ES-I3 (cell line): ENCODE measurements around the gene ST7.

Experiments used
- H3K36me3 ChIP-seq: 2 replicates; pipeline ENCODE4 v1.6.1; 2013; ENCODE audit warnings: mild to moderate bottlenecking, low read length, control low read depth, moderate library complexity; ENCODE audit not compliant: insufficient read depth
- H3K4me1 ChIP-seq: 2 replicates; pipeline ENCODE4 v1.6.1; 2013; ENCODE audit warnings: mild to moderate bottlenecking, control low read depth, low read length; ENCODE audit not compliant: insufficient read depth
- H3K9ac ChIP-seq: 2 replicates; pipeline ENCODE4 v1.6.1; 2013; ENCODE audit warnings: low read depth, mild to moderate bottlenecking, low read length, moderate library complexity
- H3K9me3 ChIP-seq: 2 replicates; pipeline ENCODE4 v1.6.1; 2013; ENCODE audit warnings: mild to moderate bottlenecking, low read length, moderate library complexity; ENCODE audit not compliant: control insufficient read depth, insufficient read depth

ST7 gene

GRCh38 chr7:117048114-117048866 is 95.0 kb downstream of the ST7 start:
- Histone ChIP-seq H3K9ac (no peak overlapping the region), H3K4me1 (no peaks in the 10 kb centered on the region), H3K36me3 (no peaks in the 10 kb centered on the region), H3K9me3 (no peaks in the 10 kb centered on the region)

DNA sequence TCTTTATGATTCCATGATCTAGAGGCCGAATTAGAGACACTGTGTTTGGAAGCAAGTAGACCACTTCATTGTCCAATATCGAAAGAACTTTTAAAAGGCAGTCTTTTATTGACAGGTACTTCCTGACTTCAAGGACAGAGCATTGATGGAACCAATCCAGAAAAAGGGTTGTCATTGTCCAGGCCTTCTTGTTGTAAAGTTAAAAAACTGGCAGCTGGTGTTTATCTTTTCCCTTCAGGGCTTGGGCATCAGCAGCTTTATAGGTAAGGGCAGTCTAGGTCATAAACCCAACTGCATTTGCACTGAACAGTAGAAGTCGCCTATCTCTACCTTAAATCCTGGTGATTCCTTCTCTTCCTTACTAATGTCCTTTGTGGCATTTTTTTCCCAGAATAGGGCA is 95.6 kb downstream of the ST7 start:
- H3K4me1 ChIP-seq: no peaks in the 10 kb centered on the region
- no peaks in the 10 kb centered on the region for H3K9me3 ChIP-seq
- no peaks in the 10 kb centered on the region for H3K36me3 ChIP-seq
- no peak overlapping the region for H3K9ac ChIP-seq

GRCh38 chr7:117051808-117052207 is 98.5 kb downstream of the ST7 start:
- no peaks in the 10 kb centered on the region for H3K36me3 ChIP-seq
- H3K9ac ChIP-seq: no peak overlapping the region
- H3K4me1 ChIP-seq: no peaks in the 10 kb centered on the region
- no peaks in the 10 kb centered on the region for H3K9me3 ChIP-seq

- H3K9ac ChIP-seq: no peak overlapping the region
- H3K36me3 ChIP-seq: no peaks in the 10 kb centered on the region
Observed at GRCh38 chr7:117053432-117053831, 100.1 kb downstream of the ST7 start.

GRCh38 chr7:117061751-117062150 is 108.5 kb downstream of the ST7 start:
- Histone ChIP-seq H3K36me3 (no peaks in the 10 kb centered on the region), H3K9ac (no peak overlapping the region)

More at GRCh38 chr7:117053432-117053831, 100.1 kb downstream of the ST7 start:
- Histone ChIP-seq H3K9me3 (no peaks in the 10 kb centered on the region), H3K4me1 (no peaks in the 10 kb centered on the region)

GRCh38 chr7:117062300-117062699 is 109.0 kb downstream of the ST7 start:
- no peaks in the 10 kb centered on the region for H3K9me3 ChIP-seq
- H3K9ac ChIP-seq: no peak overlapping the region
- no peaks in the 10 kb centered on the region for H3K36me3 ChIP-seq
- H3K4me1 ChIP-seq: peaks cover 5% of the 10 kb centered on the region

More at GRCh38 chr7:117061751-117062150, 108.5 kb downstream of the ST7 start:
- peaks cover 5% of the 10 kb centered on the region for H3K4me1 ChIP-seq
- no peaks in the 10 kb centered on the region for H3K9me3 ChIP-seq

DNA sequence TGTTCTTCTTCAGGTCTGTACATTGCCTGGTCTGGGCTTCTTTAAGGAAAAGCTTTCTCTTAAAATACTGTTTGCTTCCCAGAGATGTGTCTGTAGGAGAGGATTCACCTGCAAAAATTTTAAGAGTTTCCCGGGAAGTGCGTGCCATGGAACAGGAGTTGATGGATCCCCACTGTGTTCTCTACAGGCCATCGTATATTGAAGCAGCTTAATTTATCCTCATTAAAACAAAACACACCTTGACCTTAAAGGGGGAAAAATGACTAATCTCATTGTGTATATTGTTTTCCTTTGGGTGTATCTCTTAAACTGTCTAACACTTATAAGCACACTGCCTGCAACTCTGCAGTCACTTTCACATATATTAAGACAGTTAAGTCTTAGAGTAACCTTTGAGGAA is 111.4 kb downstream of the ST7 start:
- Histone ChIP-seq H3K9ac (no peak overlapping the region), H3K36me3 (no peaks in the 10 kb centered on the region), H3K4me1 (peaks cover 13% of the 10 kb centered on the region), H3K9me3 (no peaks in the 10 kb centered on the region)

DNA sequence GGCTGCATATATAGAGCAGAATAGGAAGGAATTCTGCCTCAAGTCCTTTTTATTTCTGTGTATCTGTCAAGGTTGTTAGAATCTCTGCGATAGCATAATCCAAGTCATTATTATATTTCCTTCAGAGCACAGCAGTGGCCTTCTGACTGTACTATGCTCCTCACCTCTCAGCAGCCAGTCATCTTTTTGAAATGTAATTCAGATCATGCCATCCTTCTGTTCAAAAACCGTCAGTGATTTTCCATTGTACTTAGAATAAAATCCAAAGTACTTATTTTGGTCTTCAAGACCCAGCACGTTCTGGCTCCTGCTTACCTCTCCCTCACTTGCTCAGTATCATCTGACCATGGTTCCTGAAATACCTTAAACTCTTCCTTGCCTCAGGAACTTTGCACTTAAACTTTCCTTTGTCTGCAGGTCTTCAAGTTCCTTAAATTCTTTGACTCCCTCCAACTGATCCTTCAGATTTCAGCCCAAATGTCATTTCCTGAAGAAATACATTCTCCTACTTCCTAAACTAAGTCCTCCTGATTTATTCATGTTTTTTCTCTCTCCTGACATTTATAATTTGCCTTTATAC is 112.4 kb downstream of the ST7 start:
- H3K36me3 ChIP-seq: no peaks in the 10 kb centered on the region
- H3K9ac ChIP-seq: no peak overlapping the region
- no peaks in the 10 kb centered on the region for H3K9me3 ChIP-seq
- peaks cover 13% of the 10 kb centered on the region for H3K4me1 ChIP-seq

GRCh38 chr7:117066668-117067067 is 113.4 kb downstream of the ST7 start:
- Histone ChIP-seq H3K9me3 (no peaks in the 10 kb centered on the region), H3K4me1 (peaks cover 13% of the 10 kb centered on the region), H3K36me3 (no peaks in the 10 kb centered on the region), H3K9ac (no peak overlapping the region)

GRCh38 chr7:117067340-117067739 is 114.0 kb downstream of the ST7 start:
- peaks cover 13% of the 10 kb centered on the region for H3K4me1 ChIP-seq
- H3K36me3 ChIP-seq: no peaks in the 10 kb centered on the region
- H3K9me3 ChIP-seq: no peaks in the 10 kb centered on the region
- no peak overlapping the region for H3K9ac ChIP-seq

- Histone ChIP-seq H3K4me1 (peaks cover 16% of the 10 kb centered on the region), H3K36me3 (no peaks in the 10 kb centered on the region), H3K9ac (no peak overlapping the region), H3K9me3 (no peaks in the 10 kb centered on the region)
Observed at GRCh38 chr7:117068511-117069145, 115.3 kb downstream of the ST7 start.

- Histone ChIP-seq H3K9ac (no peak overlapping the region), H3K4me1 (peaks cover 16% of the 10 kb centered on the region), H3K36me3 (no peaks in the 10 kb centered on the region), H3K9me3 (no peaks in the 10 kb centered on the region)
Observed at GRCh38 chr7:117069379-117069778, 116.1 kb downstream of the ST7 start.

DNA sequence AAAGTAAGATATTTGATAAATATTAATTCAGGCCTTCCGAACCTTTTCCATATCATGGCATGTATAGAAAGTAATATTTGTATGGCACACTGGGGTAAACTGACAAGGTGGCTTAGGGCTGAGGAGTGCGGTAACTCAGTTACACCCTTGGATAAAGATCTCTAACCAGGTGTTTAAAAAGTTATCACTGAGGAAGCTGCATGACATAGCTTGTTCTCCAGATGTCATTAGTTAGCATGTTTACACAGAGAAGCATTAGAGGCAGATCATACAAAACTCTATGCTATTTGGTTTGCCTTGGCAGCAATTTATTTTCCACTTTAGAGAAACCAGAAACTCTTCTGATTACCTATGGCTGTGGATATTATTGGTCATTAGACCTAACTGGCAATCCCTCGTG is 118.2 kb downstream of the ST7 start:
- H3K4me1 ChIP-seq: peaks cover 10% of the 10 kb centered on the region
- H3K9me3 ChIP-seq: no peaks in the 10 kb centered on the region
- no peak overlapping the region for H3K9ac ChIP-seq
- H3K36me3 ChIP-seq: no peaks in the 10 kb centered on the region

GRCh38 chr7:117072620-117073118 is 119.4 kb downstream of the ST7 start:
- no peaks in the 10 kb centered on the region for H3K36me3 ChIP-seq
- peaks cover 10% of the 10 kb centered on the region for H3K4me1 ChIP-seq
- no peaks in the 10 kb centered on the region for H3K9me3 ChIP-seq
- no peak overlapping the region for H3K9ac ChIP-seq

DNA sequence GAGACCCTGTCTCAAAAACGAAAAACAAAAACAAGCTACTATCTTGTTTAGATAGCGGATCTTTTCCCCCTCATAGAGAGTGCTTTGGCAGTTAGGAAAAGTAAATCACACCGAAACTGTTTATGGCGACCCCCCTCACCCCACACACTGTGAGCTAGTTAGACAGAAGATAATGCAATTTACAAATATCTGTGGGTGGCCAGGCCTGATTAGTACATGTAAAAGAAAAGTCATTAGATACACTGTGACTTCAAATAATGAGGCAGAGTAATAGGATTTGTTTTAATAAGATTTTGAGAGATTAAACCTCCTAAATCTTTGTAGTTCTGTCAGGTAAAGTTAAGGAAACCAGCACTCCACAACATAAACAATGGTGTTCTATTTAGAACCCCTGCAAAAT is 121.1 kb downstream of the ST7 start:
- H3K4me1 ChIP-seq: peaks cover 3% of the 10 kb centered on the region; the same call in 1 of the 2 replicates
- H3K9me3 ChIP-seq: no peaks in the 10 kb centered on the region
- H3K9ac ChIP-seq: no peak overlapping the region
- H3K36me3 ChIP-seq: no peaks in the 10 kb centered on the region
